H1 (cell line): Measurements from ENCODE around the gene NAV2. TPM values are rescaled to one million over a fixed set of nuclear protein-coding genes. Genes with fewer than 3 reads are reported as not detected.

ENCODE experiments used
- CTCF ChIA-PET: fragments of 300-600 bp; sonication (Branson Sonifier 250); formaldehyde crosslinking; loops from one replicate; lab custom pipeline; 2021; ENCODE audit not compliant: partially characterized antibody; lab: Charles Lee
- POLR2A ChIA-PET: fragments of 300-600 bp; sonication (Branson Sonifier 250); formaldehyde crosslinking; loops from one replicate; lab custom pipeline; 2021; ENCODE audit warnings: inconsistent platforms; ENCODE audit not compliant: partially characterized antibody; lab: Charles Lee
- DNase-seq, 2 experiments: peaks; one replicate each; pipeline versions ENCODE4 v3.0.0 to v3.0.0-alpha.2; 2010 to 2022; ENCODE audit warnings: low spot score in 2 of 2, low read depth in 1 of 2, mixed read lengths in 1 of 2
- FAIRE-seq: peaks from 2 replicates; lab custom pipeline; 2011; peaks lifted over from hg19 to GRCh38; lab: Jason Lieb, UNC
- H2AFZ ChIP-seq: 2 replicates; pipeline ENCODE4 v1.8.1; 2012; ENCODE audit warnings: low read length, inconsistent platforms
- H2AK5ac ChIP-seq: 2 replicates; pipeline ENCODE4 v1.6.1; 2013; ENCODE audit warnings: low read depth, low read length
- H2BK120ac ChIP-seq: replicated peaks from 2 replicates; pipeline ENCODE3; 2013; ENCODE audit warnings: low read depth, low read length, inconsistent platforms
- H2BK12ac ChIP-seq: 2 replicates; pipeline ENCODE4 v1.6.1; 2013; ENCODE audit warnings: low read depth, low read length
- H2BK15ac ChIP-seq: 2 replicates; pipeline ENCODE4 v1.6.1; 2013; ENCODE audit warnings: low read length
- H2BK20ac ChIP-seq: 2 replicates; pipeline ENCODE4 v1.6.1; 2013; ENCODE audit warnings: low read length
- H2BK5ac ChIP-seq: 2 replicates; pipeline ENCODE4 v1.6.1; 2013; ENCODE audit warnings: low read depth, low read length
- H3K14ac ChIP-seq: 2 replicates; pipeline ENCODE4 v1.6.1; 2013; ENCODE audit warnings: inconsistent platforms; ENCODE audit not compliant: insufficient read length
- H3K18ac ChIP-seq: 2 replicates; pipeline ENCODE4 v1.6.1; 2013; ENCODE audit warnings: low read length; ENCODE audit errors: extremely low read depth
- H3K23ac ChIP-seq: 2 replicates; pipeline ENCODE4 v1.6.1; 2013; ENCODE audit warnings: inconsistent platforms; ENCODE audit not compliant: insufficient read length
- H3K23me2 ChIP-seq: 2 replicates; pipeline ENCODE4 v1.6.1; 2013; ENCODE audit warnings: low read depth, low read length
- H3K27ac ChIP-seq: 2 replicates; pipeline ENCODE4 v1.6.1; 2011; ENCODE audit warnings: low read depth, low read length, inconsistent platforms
- H3K27me3 ChIP-seq, 4 experiments: replicated peaks in 1 of 4; 1 replicate in 1 of 4; 2 replicates in 3 of 4; pipeline versions ENCODE4 v1.6.1 to v1.8.1; 2011 to 2013; ENCODE audit warnings: low read length in 3 of 4, mild to moderate bottlenecking in 3 of 4, inconsistent platforms in 2 of 4, mixed read lengths in 2 of 4, moderate library complexity in 1 of 4; ENCODE audit not compliant: control insufficient read depth in 3 of 4, insufficient read depth in 3 of 4; ENCODE audit errors: extremely low read depth in 1 of 4
- H3K36me3 ChIP-seq, 4 experiments: 2 replicates each; pipeline versions ENCODE4 v1.6.1 to v1.8.1; 2011 to 2013; ENCODE audit warnings: mild to moderate bottlenecking in 4 of 4, low read length in 3 of 4, moderate library complexity in 2 of 4, control low read depth in 1 of 4, inconsistent platforms in 1 of 4; ENCODE audit not compliant: insufficient read depth in 4 of 4, control insufficient read depth in 2 of 4
- H3K4ac ChIP-seq: replicated peaks from 2 replicates; pipeline ENCODE3; 2013; ENCODE audit warnings: low read length, low read depth, mixed read lengths, inconsistent platforms; ENCODE audit not compliant: insufficient read length
- H3K4me1 ChIP-seq, 4 experiments: replicated peaks in 1 of 4; 1 replicate in 1 of 4; 2 replicates in 3 of 4; pipeline versions ENCODE4 v1.6.1 to v1.8.1; 2011 to 2013; ENCODE audit warnings: low read length in 3 of 4, inconsistent platforms in 2 of 4, mixed read lengths in 1 of 4; ENCODE audit not compliant: insufficient read depth in 4 of 4, control insufficient read depth in 3 of 4
- H3K4me2 ChIP-seq, 2 experiments: 2 replicates each; pipeline versions ENCODE4 v1.6.1 to v1.8.1; 2011 to 2013; ENCODE audit warnings: low read depth in 2 of 2, low read length in 2 of 2, control low read depth in 1 of 2, inconsistent platforms in 1 of 2, mild to moderate bottlenecking in 1 of 2; ENCODE audit not compliant: insufficient read depth in 1 of 2
- H3K4me3 ChIP-seq, 4 experiments: fragments of 200-600, 300-600 bp in 1 of 4; sonication (generic), shearing (Covaris generic), sonication (Bioruptor Twin) in 1 of 4; 2 replicates each; pipeline versions ENCODE4 v1.5.1 to v1.8.1; 2011 to 2016; ENCODE audit warnings: low read length in 4 of 4, low read depth in 3 of 4, control low read depth in 2 of 4, inconsistent platforms in 2 of 4, mild to moderate bottlenecking in 2 of 4, mixed read lengths in 1 of 4, moderate library complexity in 1 of 4; ENCODE audit not compliant: insufficient read depth in 2 of 4; ENCODE audit errors: extremely low read depth in 1 of 4
- H3K56ac ChIP-seq: replicated peaks from 2 replicates; pipeline ENCODE3; 2013; ENCODE audit warnings: low read depth, mild to moderate bottlenecking, mixed read lengths, low read length, inconsistent platforms; ENCODE audit not compliant: insufficient read length
- H3K79me1 ChIP-seq: 2 replicates; pipeline ENCODE4 v1.6.1; 2013; ENCODE audit warnings: low read depth, low read length, control low read depth
- H3K79me2 ChIP-seq, 2 experiments: 2 replicates each; pipeline versions ENCODE4 v1.6.1 to v1.8.1; 2012 to 2013; ENCODE audit warnings: low read length in 2 of 2, mild to moderate bottlenecking in 2 of 2, inconsistent platforms in 1 of 2; ENCODE audit not compliant: insufficient read depth in 2 of 2, control insufficient read depth in 1 of 2
- H3K9ac ChIP-seq, 4 experiments: replicated peaks in 1 of 4; 1 replicate in 1 of 4; 2 replicates in 3 of 4; pipeline versions ENCODE4 v1.6.1 to v1.8.1; 2011 to 2013; ENCODE audit warnings: low read depth in 3 of 4, low read length in 3 of 4, control low read depth in 2 of 4, mild to moderate bottlenecking in 2 of 4, moderate library complexity in 2 of 4, inconsistent platforms in 1 of 4; ENCODE audit errors: extremely low read depth in 1 of 4
- H3K9me3 ChIP-seq, 2 experiments: 2 replicates each; pipeline versions ENCODE4 v1.6.1 to v1.8.1; 2012 to 2013; ENCODE audit warnings: mild to moderate bottlenecking in 2 of 2, moderate library complexity in 2 of 2, control low read depth in 1 of 2, inconsistent platforms in 1 of 2, low read depth in 1 of 2, low read length in 1 of 2, mixed read lengths in 1 of 2; ENCODE audit not compliant: insufficient read depth in 2 of 2
- H4K20me1 ChIP-seq, 2 experiments: replicated peaks in 1 of 2; 2 replicates each; pipeline versions ENCODE3 to v1.8.1; 2011 to 2013; ENCODE audit warnings: inconsistent platforms in 2 of 2, low read length in 2 of 2, mild to moderate bottlenecking in 1 of 2; ENCODE audit not compliant: insufficient read depth in 2 of 2, control insufficient read depth in 1 of 2
- H4K5ac ChIP-seq: 2 replicates; pipeline ENCODE4 v1.6.1; 2013; ENCODE audit warnings: low read length, low read depth, mixed read lengths, inconsistent platforms; ENCODE audit not compliant: insufficient read length
- H4K8ac ChIP-seq: 2 replicates; pipeline ENCODE4 v1.8.0; 2013; ENCODE audit warnings: mild to moderate bottlenecking, moderate library complexity, low read length, inconsistent platforms; ENCODE audit not compliant: insufficient read depth; ENCODE audit errors: extremely low read depth
- H4K91ac ChIP-seq: replicated peaks from 2 replicates; pipeline ENCODE3; 2013; ENCODE audit warnings: low read length, mixed read lengths, inconsistent platforms; ENCODE audit not compliant: insufficient read length
- GABPA ChIP-seq: IDR thresholded peaks from 2 replicates; pipeline ENCODE4 v1.6.1; 2011; ENCODE audit warnings: mild to moderate bottlenecking, low read length, moderate library complexity, borderline replicate concordance; ENCODE audit not compliant: insufficient read depth
- KDM4A ChIP-seq: IDR thresholded peaks from one replicate; pipeline ENCODE4 v1.7.1; 2012; ENCODE audit warnings: low read depth, mild to moderate bottlenecking, moderate library complexity, low read length, inconsistent platforms; ENCODE audit not compliant: severe bottlenecking
- KDM5A ChIP-seq: fragments of 200-600 bp; IDR thresholded peaks from 2 replicates; pipeline ENCODE4 v1.7.1; 2012; ENCODE audit warnings: mild to moderate bottlenecking, low read length, inconsistent platforms, mixed read lengths
- MAFK ChIP-seq: IDR thresholded peaks from 2 replicates; pipeline ENCODE4 v1.6.1; 2012; ENCODE audit warnings: low read depth, mild to moderate bottlenecking, improper control_type of control experiment, low read length
- POU5F1 ChIP-seq: IDR thresholded peaks from 2 replicates; pipeline ENCODE4 v1.6.1; 2011; ENCODE audit warnings: low read depth, mild to moderate bottlenecking, low read length, moderate library complexity
- RFX5 ChIP-seq: IDR thresholded peaks from 2 replicates; pipeline ENCODE4 v1.6.1; 2011; ENCODE audit warnings: low read depth, low read length, improper control_type of control experiment, borderline replicate concordance
- SAP30 ChIP-seq: fragments of 300-600 bp; sonication (generic); IDR thresholded peaks from 2 replicates; pipeline ENCODE4 v1.7.1; 2012; ENCODE audit warnings: low read length, moderate library complexity, mild to moderate bottlenecking, inconsistent platforms; ENCODE audit not compliant: insufficient read depth, insufficient replicate concordance
- SIX5 ChIP-seq: IDR thresholded peaks from 2 replicates; pipeline ENCODE4 v1.6.1; 2011; ENCODE audit warnings: mild to moderate bottlenecking, low read depth, low read length
- SRF ChIP-seq: IDR thresholded peaks from 2 replicates; pipeline ENCODE4 v1.6.1; 2011; ENCODE audit warnings: mild to moderate bottlenecking, low read depth, low read length, moderate library complexity
- SUZ12 ChIP-seq: fragments of 200-600 bp; sonication (generic); IDR thresholded peaks from 2 replicates; pipeline ENCODE4 v1.6.1; 2012; ENCODE audit warnings: mild to moderate bottlenecking, inconsistent platforms, low read length, moderate library complexity, mixed read lengths
- WGBS, 2 experiments: shearing (Covaris generic) in 1 of 2; methylation state at CpG; one replicate each; pipeline versions ENCODE4 v1.1.6 to v1.1.7; 2013 to 2015; ENCODE audit warnings: low lambda C conversion rate in 2 of 2, mixed read lengths in 2 of 2, inconsistent platforms in 1 of 2, low coverage in 1 of 2, missing lambda C conversion rate in 1 of 2; ENCODE audit not compliant: insufficient replicate concordance in 2 of 2, insufficient coverage in 1 of 2, insufficient read length in 1 of 2; ENCODE audit errors: extremely low coverage in 1 of 2, missing lambda C conversion rate in 1 of 2; 5-methylcytosine and 5-hydroxymethylcytosine counted together
- polyA plus RNA-seq, 7 experiments: library from polyadenylated mRNA; depleted of rRNA in 3 of 7; stranded (reverse) in 5 of 7; unstranded in 2 of 7; fragments of >200 nt in 5 of 7; fragments of 200-250 nt in 2 of 7; gene quantifications; 1 replicate in 5 of 7; 2 replicates in 1 of 7; 4 replicates in 1 of 7; pipeline versions ENCODE4 v1.2.1 to v1.2.3, GENCODE V29; 2011 to 2013; ENCODE audit warnings: missing spikeins in 2 of 7, mixed read lengths in 2 of 7
- total RNA-seq: library from RNA; stranded (reverse); fragmentation: NEBNext Ultra II Directional; extraction: Animal tissue kit (Norgen Biotek cat#: 25700); gene quantifications from 2 replicates; pipeline ENCODE4 v1.2.1, GENCODE V29; 2021
- TF ChIP-seq, protein P1 (sequence below): IDR thresholded peaks from 2 replicates; pipeline ENCODE4 v1.6.1; 2011; ENCODE audit warnings: low read depth, mild to moderate bottlenecking, low read length; ENCODE audit not compliant: insufficient read depth
- TF ChIP-seq, protein P2 (sequence below): IDR thresholded peaks from 2 replicates; pipeline ENCODE4 v1.6.1; 2011; ENCODE audit warnings: low read length, improper control_type of control experiment

The NAV2 gene
- total and polyA plus RNA-seq, 2 of the 8 experiments (the other 6 are each of a cell fraction or from before 2014, with no cell fraction given): 35.6 to 73.6 TPM

DNA sequence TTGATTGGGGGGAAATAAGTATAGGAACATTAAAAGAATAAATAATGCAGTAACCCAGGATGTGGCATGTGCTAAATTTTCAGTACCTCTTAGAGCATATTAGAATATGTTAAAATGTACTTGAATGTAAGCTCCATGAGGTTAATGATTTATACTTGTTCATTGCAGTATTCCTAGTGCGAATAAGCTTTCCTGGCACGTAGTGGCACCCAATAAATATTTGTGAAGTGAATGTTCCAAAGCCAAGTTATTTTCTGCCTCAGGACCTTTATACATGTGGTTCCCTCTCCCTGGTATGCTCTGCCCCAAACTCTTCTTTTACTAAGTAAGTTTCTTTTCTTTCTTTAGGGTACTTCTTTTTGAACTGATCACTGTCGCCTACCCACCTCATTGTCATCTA lies 328.9 kb downstream of the NAV2 start:
- no peak overlapping the region for H2BK20ac ChIP-seq
- peaks cover 3% of the 10 kb centered on the region; the same call in 1 of the 2 replicates for H3K79me1 ChIP-seq
- no peak overlapping the region for H3K4me3 ChIP-seq
- no peaks in the 10 kb centered on the region for H3K9me3 ChIP-seq
- H3K23ac ChIP-seq: no peak overlapping the region
- CTCF ChIA-PET: interaction anchor here (0.9 to 12.6 kb wide), 10 partner anchors 8 to 90 kb away, joined by 3 to 99 read pairs (median 5); no protein-coding TSS in a partner anchor
- no peak overlapping the region for H2BK12ac ChIP-seq
- H3K27me3 ChIP-seq: no peaks in the 10 kb centered on the region
- H3K18ac ChIP-seq: no peak overlapping the region
- no peak overlapping the region for H3K4ac ChIP-seq
- H3K36me3 ChIP-seq: peaks cover 8 to 44% (median 36%) of the 10 kb centered on the region in 4 experiments; a peak in 6 of 8 replicates
- H3K56ac ChIP-seq: no peak overlapping the region
- FAIRE-seq: no peak
- H3K9ac ChIP-seq: no peak overlapping the region
- 88% methylated on average over 3 of the region's 3 CpGs; no CpG with 5 or more reads in 1 of the 2 experiments for WGBS, 2 experiments
- no peak overlapping the region for H4K8ac ChIP-seq
- no peak overlapping the region for H3K27ac ChIP-seq
- no peak overlapping the region for H2AFZ ChIP-seq
- no peak overlapping the region for H3K4me2 ChIP-seq
- H4K91ac ChIP-seq: no peak overlapping the region
- DNase-seq: no peak
- no peak overlapping the region for H2BK5ac ChIP-seq
- no peaks in the 10 kb centered on the region; the same call in 1 of the 2 replicates for H3K23me2 ChIP-seq
- H4K20me1 ChIP-seq: peaks cover 0 to 5% of the 10 kb centered on the region in 2 experiments
- 0 out of 4 replicates have a peak, but pooled peaks cover 0 to 2% of the 10 kb centered on the region in 2 experiments for H3K79me2 ChIP-seq
- no peak overlapping the region for H2AK5ac ChIP-seq
- H3K4me1 ChIP-seq: peaks cover 4 to 16% (median 9%) of the 10 kb centered on the region in 4 experiments; a peak in 6 of 7 replicates
- H4K5ac ChIP-seq: no peak overlapping the region
- POLR2A ChIA-PET: interaction anchor here (1.1 to 2.9 kb wide), 4 partner anchors 9 to 24 kb away, joined by 3 to 8 read pairs (median 4); no protein-coding TSS in a partner anchor
- H2BK15ac ChIP-seq: no peak overlapping the region
- H3K14ac ChIP-seq: no peak overlapping the region
- no peak overlapping the region for H2BK120ac ChIP-seq
- TF ChIP-seq, protein P1, sequence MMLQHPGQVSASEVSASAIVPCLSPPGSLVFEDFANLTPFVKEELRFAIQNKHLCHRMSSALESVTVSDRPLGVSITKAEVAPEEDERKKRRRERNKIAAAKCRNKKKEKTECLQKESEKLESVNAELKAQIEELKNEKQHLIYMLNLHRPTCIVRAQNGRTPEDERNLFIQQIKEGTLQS: no peak
- TF ChIP-seq KDM5A (no peak), SAP30 (no peak), RFX5 (no peak), MAFK (no peak), SRF (no peak), GABPA (no peak), SUZ12 (no peak), SIX5 (no peak), POU5F1 (no peak), KDM4A (no peak)
- TF ChIP-seq, protein P2, sequence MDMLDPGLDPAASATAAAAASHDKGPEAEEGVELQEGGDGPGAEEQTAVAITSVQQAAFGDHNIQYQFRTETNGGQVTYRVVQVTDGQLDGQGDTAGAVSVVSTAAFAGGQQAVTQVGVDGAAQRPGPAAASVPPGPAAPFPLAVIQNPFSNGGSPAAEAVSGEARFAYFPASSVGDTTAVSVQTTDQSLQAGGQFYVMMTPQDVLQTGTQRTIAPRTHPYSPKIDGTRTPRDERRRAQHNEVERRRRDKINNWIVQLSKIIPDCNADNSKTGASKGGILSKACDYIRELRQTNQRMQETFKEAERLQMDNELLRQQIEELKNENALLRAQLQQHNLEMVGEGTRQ: no peak
